Hepatocyte (in vitro differentiated cells): ENCODE data around the gene NHERF1. TPM values are rescaled to one million over a fixed set of nuclear protein-coding genes. Genes with fewer than 3 reads are reported as not detected.

Source experiments
- DNase-seq: peaks from one replicate; pipeline ENCODE4 v3.0.0-alpha.2; 2016; ENCODE audit warnings: low spot score
- H2AFZ ChIP-seq: fragments of 200-600 bp; sonication (generic); 2 replicates; pipeline ENCODE4 v1.6.0; 2016; ENCODE audit warnings: antibody characterized with exemption, mild to moderate bottlenecking
- H3K27ac ChIP-seq: fragments of 200-600 bp; sonication (generic); 2 replicates; pipeline ENCODE4 v1.5.1; 2016; ENCODE audit warnings: mild to moderate bottlenecking
- H3K27me3 ChIP-seq: fragments of 200-600 bp; sonication (generic); 2 replicates; pipeline ENCODE4 v1.6.1; 2016
- H3K36me3 ChIP-seq: fragments of 200-600 bp; sonication (generic); replicated peaks from 2 replicates; pipeline ENCODE4 v1.5.1; 2016; ENCODE audit warnings: low read depth; ENCODE audit not compliant: insufficient read depth
- H3K4me1 ChIP-seq: fragments of 200-600 bp; sonication (generic); 2 replicates; pipeline ENCODE4 v1.5.1; 2016; ENCODE audit warnings: mild to moderate bottlenecking, moderate library complexity; ENCODE audit not compliant: insufficient read depth
- H3K4me2 ChIP-seq: fragments of 200-600 bp; sonication (generic); 2 replicates; pipeline ENCODE4 v1.6.0; 2016
- H3K4me3 ChIP-seq: fragments of 200-600 bp; sonication (generic); 2 replicates; pipeline ENCODE4 v1.5.1; 2016; ENCODE audit warnings: mild to moderate bottlenecking
- H3K79me2 ChIP-seq: fragments of 200-600 bp; sonication (generic); 2 replicates; pipeline ENCODE4 v1.6.0; 2017; ENCODE audit warnings: mild to moderate bottlenecking
- H3K9me2 ChIP-seq: fragments of 200-600 bp; sonication (generic); replicated peaks from 2 replicates; pipeline ENCODE4 v1.6.0; 2017; ENCODE audit warnings: mild to moderate bottlenecking; ENCODE audit not compliant: insufficient read depth
- H3K9me3 ChIP-seq: fragments of 200-600 bp; sonication (generic); 2 replicates; pipeline ENCODE4 v1.5.1; 2016; ENCODE audit warnings: low read depth, mild to moderate bottlenecking
- H4K20me1 ChIP-seq: fragments of 200-600 bp; sonication (generic); 2 replicates; pipeline ENCODE4 v1.6.0; 2016; ENCODE audit warnings: mild to moderate bottlenecking; ENCODE audit not compliant: insufficient read depth, poor library complexity, severe bottlenecking
- CTCF ChIP-seq: fragments of 200-600 bp; sonication (generic); IDR thresholded peaks from 2 replicates; pipeline ENCODE4 v1.5.1; 2016; ENCODE audit warnings: antibody characterized with exemption, mild to moderate bottlenecking; ENCODE audit not compliant: poor library complexity
- EZH2 ChIP-seq: fragments of 200-600 bp; sonication (generic); IDR thresholded peaks from 2 replicates; pipeline ENCODE4 v1.6.1; 2016; ENCODE audit warnings: antibody characterized with exemption, mild to moderate bottlenecking, borderline replicate concordance
- EZH2phosphoT487 ChIP-seq: fragments of 200-600 bp; sonication (generic); IDR thresholded peaks from one replicate; pipeline ENCODE4 v1.6.1; 2018; ENCODE audit warnings: antibody characterized with exemption, mild to moderate bottlenecking, low read depth, moderate library complexity; ENCODE audit not compliant: unreplicated experiment, severe bottlenecking
- WGBS: methylation state at CpG from one replicate; pipeline ENCODE4 v1.1.6; 2016; ENCODE audit warnings: low lambda C conversion rate; ENCODE audit errors: missing lambda C conversion rate; 5-methylcytosine and 5-hydroxymethylcytosine counted together
- polyA plus RNA-seq: library from polyadenylated mRNA; unstranded; fragments of >200 nt; fragmentation: Nextera tagmentation; extraction: Ambion mirVana; gene quantifications from 2 replicates; pipeline ENCODE4 v1.2.1, GENCODE V29; 2016
- total RNA-seq: library from RNA; depleted of rRNA; stranded (reverse); fragments of >200 nt; gene quantifications from 2 replicates; pipeline ENCODE4 v1.2.3, GENCODE V29; 2014

The NHERF1 gene
- total and polyA plus RNA-seq, 2 experiments from 2014 or later, result 263 to 763 TPM

DNA sequence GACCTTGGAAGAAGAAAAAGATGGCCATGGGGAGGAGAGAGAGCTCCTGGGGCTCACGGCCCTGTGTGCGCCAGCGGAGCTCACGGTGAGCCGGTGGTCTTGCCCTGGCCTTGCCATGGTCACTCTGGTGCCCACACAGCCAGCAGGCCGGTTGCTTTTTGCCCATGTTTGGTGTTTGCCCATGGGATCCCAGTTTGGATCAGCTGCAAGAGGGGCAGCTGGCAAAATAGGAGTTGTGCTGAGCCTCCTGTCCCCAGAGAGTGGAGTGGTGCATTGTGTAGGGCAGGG, 1.6 kb downstream of the NHERF1 start:
- peak overlapping the region; percentile 98 for H3K4me3 ChIP-seq
- TF ChIP-seq CTCF, result no peak
- no peak for TF ChIP-seq EZH2phosphoT487
- TF ChIP-seq EZH2, result no peak
- peaks cover 67% of the 10 kb centered on the region for H3K79me2 ChIP-seq
- H3K36me3 ChIP-seq, result no peaks in the 10 kb centered on the region
- peaks cover 58% of the 10 kb centered on the region for H3K4me1 ChIP-seq
- peak overlapping the region; percentile 87 for H3K4me2 ChIP-seq
- DNase-seq, result no peak
- no peak overlapping the region for H2AFZ ChIP-seq
- 38% methylated on average over 6 of the region's 6 CpGs for WGBS
- no peaks in the 10 kb centered on the region for H3K27me3 ChIP-seq
- peak overlapping the region; percentile 96 for H3K27ac ChIP-seq
- no peaks in the 10 kb centered on the region for H3K9me2 ChIP-seq
- H4K20me1 ChIP-seq, result peaks cover 37% of the 10 kb centered on the region
- no peaks in the 10 kb centered on the region for H3K9me3 ChIP-seq

DNA sequence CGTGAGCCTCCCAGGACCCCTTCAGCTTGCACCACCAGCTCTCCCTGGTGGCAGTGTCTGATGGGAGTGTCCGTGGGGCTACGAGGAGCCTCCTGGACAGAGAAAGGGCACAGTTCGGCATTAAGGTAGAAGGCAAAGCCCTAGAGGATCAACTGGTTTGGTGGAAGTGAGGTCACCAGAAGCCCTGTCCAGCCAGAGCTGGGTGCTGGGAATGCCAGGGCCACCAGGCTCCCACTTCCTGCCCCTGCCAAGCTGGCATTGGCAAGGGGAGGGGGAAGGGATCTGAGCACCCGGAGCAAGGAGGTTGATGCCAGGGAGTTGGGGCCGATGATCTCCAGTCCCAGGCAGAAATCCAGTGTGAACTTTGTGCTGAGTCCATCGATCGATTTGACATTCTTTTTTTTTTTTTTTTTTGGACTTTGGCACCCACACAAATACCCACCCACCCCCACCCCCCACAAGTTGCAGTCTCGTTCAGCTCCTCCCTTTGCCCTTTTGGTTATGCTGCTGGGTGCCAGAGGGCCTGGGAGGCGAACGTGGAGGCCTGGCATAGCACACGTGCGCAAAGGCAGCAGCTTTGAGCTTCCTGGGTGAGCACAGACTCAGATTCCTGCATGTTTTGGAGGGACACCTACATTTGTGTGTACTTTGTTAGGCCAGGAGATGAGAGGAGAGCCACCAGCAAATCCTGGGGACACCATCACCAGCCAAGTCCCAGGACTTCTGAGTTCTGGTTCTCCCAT, 2.1 kb downstream of the NHERF1 start:
- Histone ChIP-seq H3K9me2 (no peaks in the 10 kb centered on the region), H3K4me3 (peak overlapping the region; percentile 98), H3K9me3 (no peaks in the 10 kb centered on the region), H4K20me1 (peaks cover 42% of the 10 kb centered on the region), H2AFZ (no peak overlapping the region), H3K27me3 (no peaks in the 10 kb centered on the region), H3K27ac (peak overlapping the region; percentile 96), H3K4me1 (peaks cover 52% of the 10 kb centered on the region), H3K36me3 (no peaks in the 10 kb centered on the region), H3K79me2 (peaks cover 72% of the 10 kb centered on the region), H3K4me2 (peak overlapping the region; percentile 87)
- no peak for TF ChIP-seq EZH2phosphoT487
- no peak for TF ChIP-seq EZH2
- no peak for TF ChIP-seq CTCF
- DNase-seq, result peak; percentile 65
- 54% methylated on average over 12 of the region's 13 CpGs for WGBS

- H3K36me3 ChIP-seq, result no peaks in the 10 kb centered on the region
- H3K27me3 ChIP-seq, result no peaks in the 10 kb centered on the region
- TF ChIP-seq EZH2 (no peak), EZH2phosphoT487 (no peak), CTCF (no peak)
- H3K27ac ChIP-seq, result peak overlapping the region; percentile 87
- H3K4me2 ChIP-seq, result peak overlapping the region; percentile 87
- DNase-seq, result no peak
- H4K20me1 ChIP-seq, result peaks cover 61% of the 10 kb centered on the region
- H2AFZ ChIP-seq, result no peak overlapping the region
- peaks cover 91% of the 10 kb centered on the region for H3K79me2 ChIP-seq
- peaks cover 51% of the 10 kb centered on the region for H3K4me1 ChIP-seq
- H3K4me3 ChIP-seq, result no peak overlapping the region
- no peaks in the 10 kb centered on the region for H3K9me2 ChIP-seq
- 84% methylated on average over 9 of the region's 9 CpGs for WGBS
- no peaks in the 10 kb centered on the region for H3K9me3 ChIP-seq
Observed at GRCh38 chr17:74752415-74752814, 4.0 kb downstream of the NHERF1 start.
